Measurements from ENCODE around the gene SUPT3H. TPM values are rescaled to one million over a fixed set of nuclear protein-coding genes. Genes with fewer than 3 reads are reported as not detected.

The SUPT3H gene
- total RNA-seq, 2 donors from 2014 or later, result 2.0 to 2.8 TPM

- DNase-seq, result no peak
- ATAC-seq, result no peak
- intact Hi-C loops (cut with DNase I, micrococcal nuclease), result no loop called here
Observed at GRCh38 chr6:44781912-44782597, 595.7 kb downstream of the SUPT3H start.

GRCh38 chr6:44780161-44780560, 597.6 kb downstream of the SUPT3H start:
- intact Hi-C loops (cut with DNase I, micrococcal nuclease), result no loop called here
- no peak for ATAC-seq
- DNase-seq, result no peak

GRCh38 chr6:44779130-44779826, 598.5 kb downstream of the SUPT3H start:
- no peak for ATAC-seq
- DNase-seq, result no peak
- intact Hi-C loops (cut with DNase I, micrococcal nuclease), result no loop called here

Small RNA genes lying within 50 kb of the gene (microRNA-seq; reads per million reads assigned to microRNA genes)
- 0 reads per million in 2 donors for gene MIR586

Other genes with a start within 250 kb of the SUPT3H start
- 1 to 10 TPM; 2.5 to 3.5 TPM for gene RUNX2, start 49.6 kb downstream of the SUPT3H start, total RNA-seq